DOHH2 (cell line): Measurements from ENCODE around the gene AFP.

Source experiments
- H3F3A ChIP-seq: fragments of 200-600 bp; sonication (generic), shearing (Covaris generic); 2 replicates; pipeline ENCODE4 v1.6.0; 2016; ENCODE audit warnings: antibody characterized with exemption, mild to moderate bottlenecking; ENCODE audit not compliant: control insufficient read depth, insufficient read depth
- H3K27ac ChIP-seq: fragments of 200-600 bp; sonication (generic); 2 replicates; pipeline ENCODE4 v1.5.1; 2014; ENCODE audit warnings: low read depth, mild to moderate bottlenecking, low read length, moderate library complexity
- H3K27me3 ChIP-seq: fragments of 200-600 bp; sonication (generic); 2 replicates; pipeline ENCODE4 v1.6.1; 2014; ENCODE audit warnings: mild to moderate bottlenecking, low read length, mixed read lengths; ENCODE audit not compliant: control insufficient read depth
- H3K36me3 ChIP-seq: fragments of 200-600 bp; sonication (generic); 2 replicates; pipeline ENCODE4 v1.6.1; 2014; ENCODE audit warnings: mild to moderate bottlenecking, low read length, moderate library complexity, mixed read lengths; ENCODE audit not compliant: control insufficient read depth
- H3K4me1 ChIP-seq: fragments of 200-600 bp; sonication (generic); 2 replicates; pipeline ENCODE4 v1.6.1; 2014; ENCODE audit warnings: mild to moderate bottlenecking, low read length, mixed read lengths; ENCODE audit not compliant: control insufficient read depth
- H3K4me2 ChIP-seq: fragments of 200-600 bp; sonication (generic); 2 replicates; pipeline ENCODE4 v1.6.0; 2014; ENCODE audit warnings: mild to moderate bottlenecking, low read length, moderate library complexity
- H3K4me3 ChIP-seq: fragments of 200-600 bp; sonication (generic); 2 replicates; pipeline ENCODE4 v1.5.1; 2014; ENCODE audit warnings: mild to moderate bottlenecking, low read length, mixed read lengths
- H3K79me2 ChIP-seq: fragments of 200-600 bp; sonication (generic); 2 replicates; pipeline ENCODE4 v1.6.1; 2014; ENCODE audit warnings: mild to moderate bottlenecking, low read length, mixed read lengths; ENCODE audit not compliant: control insufficient read depth
- H3K9me2 ChIP-seq: fragments of 200-600 bp; sonication (generic); replicated peaks from 2 replicates; pipeline ENCODE4 v1.6.1; 2014; ENCODE audit warnings: mild to moderate bottlenecking, low read length, mixed read lengths; ENCODE audit not compliant: control insufficient read depth
- H3K9me3 ChIP-seq: fragments of 200-600 bp; sonication (generic); 2 replicates; pipeline ENCODE4 v1.6.1; 2014; ENCODE audit warnings: antibody characterized with exemption, low read length, mixed read lengths; ENCODE audit not compliant: control insufficient read depth, insufficient read depth
- H4K20me1 ChIP-seq: fragments of 200-600 bp; sonication (generic); 2 replicates; pipeline ENCODE4 v1.6.0; 2014; ENCODE audit warnings: low read depth, mild to moderate bottlenecking, antibody characterized with exemption, low read length, moderate library complexity; ENCODE audit not compliant: control insufficient read depth, insufficient read depth
- EZH2phosphoT487 ChIP-seq: fragments of 200-600 bp; sonication (generic); IDR thresholded peaks from 2 replicates; pipeline ENCODE4 v1.6.1; 2017; ENCODE audit warnings: borderline replicate concordance, mild to moderate bottlenecking, antibody characterized with exemption, low read length, moderate library complexity, mixed read lengths
- TF ChIP-seq, protein P1 (sequence below): fragments of 200-600 bp; sonication (generic); IDR thresholded peaks from one replicate; pipeline ENCODE4 v1.5.1; 2014; ENCODE audit warnings: antibody characterized with exemption, mild to moderate bottlenecking, low read depth, low read length; ENCODE audit not compliant: poor library complexity, severe bottlenecking

AFP gene

DNA sequence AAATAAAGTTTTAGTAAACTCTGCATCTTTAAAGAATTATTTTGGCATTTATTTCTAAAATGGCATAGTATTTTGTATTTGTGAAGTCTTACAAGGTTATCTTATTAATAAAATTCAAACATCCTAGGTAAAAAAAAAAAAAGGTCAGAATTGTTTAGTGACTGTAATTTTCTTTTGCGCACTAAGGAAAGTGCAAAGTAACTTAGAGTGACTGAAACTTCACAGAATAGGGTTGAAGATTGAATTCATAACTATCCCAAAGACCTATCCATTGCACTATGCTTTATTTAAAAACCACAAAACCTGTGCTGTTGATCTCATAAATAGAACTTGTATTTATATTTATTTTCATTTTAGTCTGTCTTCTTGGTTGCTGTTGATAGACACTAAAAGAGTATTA lies 31.6 kb upstream of the AFP start:
- H3K4me3 ChIP-seq = no peak overlapping the region
- H4K20me1 ChIP-seq = no peaks in the 10 kb centered on the region
- H3K4me1 ChIP-seq = no peaks in the 10 kb centered on the region
- H3K4me2 ChIP-seq = no peak overlapping the region
- no peaks in the 10 kb centered on the region for H3K27me3 ChIP-seq
- H3F3A ChIP-seq = no peaks in the 10 kb centered on the region
- no peaks in the 10 kb centered on the region for H3K9me3 ChIP-seq
- H3K27ac ChIP-seq = no peak overlapping the region
- TF ChIP-seq EZH2phosphoT487 = no peak
- TF ChIP-seq, protein P1, sequence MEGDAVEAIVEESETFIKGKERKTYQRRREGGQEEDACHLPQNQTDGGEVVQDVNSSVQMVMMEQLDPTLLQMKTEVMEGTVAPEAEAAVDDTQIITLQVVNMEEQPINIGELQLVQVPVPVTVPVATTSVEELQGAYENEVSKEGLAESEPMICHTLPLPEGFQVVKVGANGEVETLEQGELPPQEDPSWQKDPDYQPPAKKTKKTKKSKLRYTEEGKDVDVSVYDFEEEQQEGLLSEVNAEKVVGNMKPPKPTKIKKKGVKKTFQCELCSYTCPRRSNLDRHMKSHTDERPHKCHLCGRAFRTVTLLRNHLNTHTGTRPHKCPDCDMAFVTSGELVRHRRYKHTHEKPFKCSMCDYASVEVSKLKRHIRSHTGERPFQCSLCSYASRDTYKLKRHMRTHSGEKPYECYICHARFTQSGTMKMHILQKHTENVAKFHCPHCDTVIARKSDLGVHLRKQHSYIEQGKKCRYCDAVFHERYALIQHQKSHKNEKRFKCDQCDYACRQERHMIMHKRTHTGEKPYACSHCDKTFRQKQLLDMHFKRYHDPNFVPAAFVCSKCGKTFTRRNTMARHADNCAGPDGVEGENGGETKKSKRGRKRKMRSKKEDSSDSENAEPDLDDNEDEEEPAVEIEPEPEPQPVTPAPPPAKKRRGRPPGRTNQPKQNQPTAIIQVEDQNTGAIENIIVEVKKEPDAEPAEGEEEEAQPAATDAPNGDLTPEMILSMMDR = no peak
- H3K9me2 ChIP-seq = no peaks in the 10 kb centered on the region
- no peaks in the 10 kb centered on the region for H3K79me2 ChIP-seq
- no peaks in the 10 kb centered on the region for H3K36me3 ChIP-seq

DNA sequence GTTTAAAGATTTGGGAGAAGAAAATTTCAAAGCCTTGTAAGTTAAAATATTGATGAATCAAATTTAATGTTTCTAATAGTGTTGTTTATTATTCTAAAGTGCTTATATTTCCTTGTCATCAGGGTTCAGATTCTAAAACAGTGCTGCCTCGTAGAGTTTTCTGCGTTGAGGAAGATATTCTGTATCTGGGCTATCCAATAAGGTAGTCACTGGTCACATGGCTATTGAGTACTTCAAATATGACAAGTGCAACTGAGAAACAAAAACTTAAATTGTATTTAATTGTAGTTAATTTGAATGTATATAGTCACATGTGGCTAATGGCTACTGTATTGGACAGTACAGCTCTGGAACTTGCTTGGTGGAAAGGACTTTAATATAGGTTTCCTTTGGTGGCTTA lies 30.9 kb upstream of the AFP start:
- TF ChIP-seq, protein P1 = no peak
- no peak for TF ChIP-seq EZH2phosphoT487
- H3K79me2 ChIP-seq = no peaks in the 10 kb centered on the region
- no peak overlapping the region for H3K4me3 ChIP-seq
- no peak overlapping the region for H3K4me2 ChIP-seq
- no peaks in the 10 kb centered on the region for H3F3A ChIP-seq
- H3K27ac ChIP-seq = no peak overlapping the region
- no peaks in the 10 kb centered on the region for H3K36me3 ChIP-seq
- H3K27me3 ChIP-seq = no peaks in the 10 kb centered on the region
- H3K4me1 ChIP-seq = no peaks in the 10 kb centered on the region
- no peaks in the 10 kb centered on the region for H4K20me1 ChIP-seq
- H3K9me2 ChIP-seq = no peaks in the 10 kb centered on the region
- H3K9me3 ChIP-seq = no peaks in the 10 kb centered on the region

DNA sequence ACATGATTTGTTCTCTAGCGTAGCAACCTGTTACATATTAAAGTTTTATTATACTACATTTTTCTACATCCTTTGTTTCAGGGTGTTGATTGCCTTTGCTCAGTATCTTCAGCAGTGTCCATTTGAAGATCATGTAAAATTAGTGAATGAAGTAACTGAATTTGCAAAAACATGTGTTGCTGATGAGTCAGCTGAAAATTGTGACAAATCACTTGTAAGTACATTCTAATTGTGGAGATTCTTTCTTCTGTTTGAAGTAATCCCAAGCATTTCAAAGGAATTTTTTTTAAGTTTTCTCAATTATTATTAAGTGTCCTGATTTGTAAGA lies 29.5 kb upstream of the AFP start:
- TF ChIP-seq, protein P1 = no peak
- no peak for TF ChIP-seq EZH2phosphoT487
- Histone ChIP-seq H3K4me1 (no peaks in the 10 kb centered on the region), H3K27ac (no peak overlapping the region)

DNA sequence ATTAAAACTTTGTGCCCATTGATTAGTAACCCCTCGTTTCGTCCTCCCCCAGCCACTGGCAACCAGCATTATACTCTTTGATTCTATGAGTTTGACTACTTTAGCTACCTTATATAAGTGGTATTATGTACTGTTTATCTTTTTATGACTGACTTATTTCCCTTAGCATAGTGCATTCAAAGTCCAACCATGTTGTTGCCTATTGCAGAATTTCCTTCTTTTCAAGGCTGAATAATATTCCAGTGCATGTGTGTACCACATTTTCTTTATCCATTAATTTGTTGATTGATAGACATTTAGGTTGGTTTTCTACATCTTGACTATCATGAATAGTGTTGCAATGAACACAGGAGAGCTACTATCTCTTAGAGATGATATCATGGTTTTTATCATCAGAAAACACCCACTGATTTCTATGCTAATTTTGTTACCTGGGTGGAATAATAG lies 28.8 kb upstream of the AFP start:
- no peaks in the 10 kb centered on the region for H3K9me3 ChIP-seq
- no peak overlapping the region for H3K4me3 ChIP-seq
- H3K4me2 ChIP-seq = no peak overlapping the region
- H3F3A ChIP-seq = no peaks in the 10 kb centered on the region
- H3K36me3 ChIP-seq = no peaks in the 10 kb centered on the region
- H3K4me1 ChIP-seq = no peaks in the 10 kb centered on the region
- no peaks in the 10 kb centered on the region for H3K79me2 ChIP-seq
- no peaks in the 10 kb centered on the region for H4K20me1 ChIP-seq
- H3K27me3 ChIP-seq = no peaks in the 10 kb centered on the region; the same call in 1 of the 2 replicates
- H3K27ac ChIP-seq = no peak overlapping the region
- no peaks in the 10 kb centered on the region for H3K9me2 ChIP-seq
- no peak for TF ChIP-seq EZH2phosphoT487

More for the DNA sequence above, 29.5 kb upstream of the AFP start:
- Histone ChIP-seq H3K4me2 (no peak overlapping the region), H3K9me3 (no peaks in the 10 kb centered on the region), H3F3A (no peaks in the 10 kb centered on the region), H4K20me1 (no peaks in the 10 kb centered on the region), H3K9me2 (no peaks in the 10 kb centered on the region), H3K36me3 (no peaks in the 10 kb centered on the region), H3K27me3 (no peaks in the 10 kb centered on the region; the same call in 1 of the 2 replicates), H3K79me2 (no peaks in the 10 kb centered on the region), H3K4me3 (no peak overlapping the region)
